BJ (cell line): ENCODE results near the gene ZEB1. TPM values are rescaled to one million over a fixed set of nuclear protein-coding genes. Genes with fewer than 3 reads are reported as not detected.
"Not testable (repeated sequence)": the region's sequence is repeated elsewhere in the genome, so short reads cannot be mapped to it uniquely, and the experiment has no call there.

ENCODE experiments used
- CTCF ChIA-PET: fragments of 350-600 bp; formaldehyde crosslinking; extraction: SDS; loops from one replicate; lab custom pipeline; 2021; ENCODE audit warnings: antibody characterized with exemption, inconsistent platforms; lab: Yijun Ruan, JAX
- POLR2A ChIA-PET: fragments of 300-600 bp; sonication (Branson Sonifier 250); formaldehyde crosslinking; extraction: SDS; loops from one replicate; lab custom pipeline; 2021; ENCODE audit warnings: antibody characterized with exemption; lab: Charles Lee
- DNase-seq: peaks from one replicate; pipeline ENCODE4 v3.0.0-alpha.2; 2011; ENCODE audit warnings: low read depth
- H3K27me3 ChIP-seq: 2 replicates; pipeline ENCODE4 v1.6.0; 2011; ENCODE audit warnings: low read length; ENCODE audit not compliant: control insufficient read depth, insufficient read depth
- H3K36me3 ChIP-seq: 2 replicates; pipeline ENCODE4 v1.5.1; 2011; ENCODE audit warnings: low read length; ENCODE audit not compliant: control insufficient read depth, insufficient read depth
- H3K4me3 ChIP-seq: 2 replicates; pipeline ENCODE4 v1.5.1; 2011; ENCODE audit warnings: low read depth, mild to moderate bottlenecking, control low read depth, low read length
- polyA plus RNA-seq: library from polyadenylated mRNA; depleted of rRNA; stranded (reverse); fragments of >200 nt; gene quantifications from 2 replicates; pipeline ENCODE4 v1.2.3, GENCODE V29; 2011
- TF ChIP-seq, protein P1 (sequence below): IDR thresholded peaks from 2 replicates; pipeline ENCODE4 v1.5.1; 2011; ENCODE audit warnings: low read depth, mild to moderate bottlenecking, control low read depth, inconsistent platforms, low read length, moderate library complexity; ENCODE audit not compliant: insufficient read depth

The ZEB1 gene
- polyA plus RNA-seq, 1 experiment = 22.3 TPM

DNA sequence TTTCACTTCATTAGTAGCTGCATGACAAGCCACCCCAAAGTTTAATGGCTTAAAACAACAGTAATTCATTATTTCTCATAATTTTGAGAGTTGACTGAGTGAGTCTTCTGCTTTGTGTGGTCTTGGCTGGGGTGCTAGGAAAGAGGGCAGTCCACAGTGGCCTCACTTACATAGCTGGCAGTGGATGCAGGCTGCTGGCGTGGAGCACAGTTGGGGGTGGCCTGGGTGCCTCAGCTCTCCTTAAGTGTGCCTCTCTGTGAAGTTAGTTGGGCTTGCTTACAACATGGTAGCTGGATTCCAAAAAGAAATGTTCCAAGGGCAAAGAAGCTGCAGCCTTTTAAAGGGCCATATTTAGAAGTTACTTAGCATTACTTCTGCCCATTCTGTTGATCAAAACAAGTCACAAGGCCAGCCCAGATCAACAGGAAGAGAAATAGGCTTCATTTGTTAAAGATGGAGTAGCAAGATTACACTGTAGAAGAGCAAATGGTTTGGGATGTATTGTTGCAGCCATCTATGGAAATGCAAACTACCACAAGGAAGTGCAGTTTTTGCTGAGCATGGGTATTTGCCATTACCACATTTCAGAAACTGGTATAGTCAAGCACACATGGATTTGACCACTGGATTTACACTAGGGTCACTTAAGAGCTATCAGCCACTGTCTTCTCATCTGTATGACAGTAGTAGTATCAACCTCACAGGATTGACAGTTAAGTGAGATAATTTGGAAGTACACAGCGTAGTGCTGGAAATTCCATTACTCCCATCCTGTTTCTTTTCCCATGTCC is 33.6 kb downstream of the ZEB1 start:
- Histone ChIP-seq H3K27me3 (no peaks in the 10 kb centered on the region), H3K36me3 (no peaks in the 10 kb centered on the region), H3K4me3 (no peak overlapping the region)
- no peak for DNase-seq
- TF ChIP-seq, protein P1, sequence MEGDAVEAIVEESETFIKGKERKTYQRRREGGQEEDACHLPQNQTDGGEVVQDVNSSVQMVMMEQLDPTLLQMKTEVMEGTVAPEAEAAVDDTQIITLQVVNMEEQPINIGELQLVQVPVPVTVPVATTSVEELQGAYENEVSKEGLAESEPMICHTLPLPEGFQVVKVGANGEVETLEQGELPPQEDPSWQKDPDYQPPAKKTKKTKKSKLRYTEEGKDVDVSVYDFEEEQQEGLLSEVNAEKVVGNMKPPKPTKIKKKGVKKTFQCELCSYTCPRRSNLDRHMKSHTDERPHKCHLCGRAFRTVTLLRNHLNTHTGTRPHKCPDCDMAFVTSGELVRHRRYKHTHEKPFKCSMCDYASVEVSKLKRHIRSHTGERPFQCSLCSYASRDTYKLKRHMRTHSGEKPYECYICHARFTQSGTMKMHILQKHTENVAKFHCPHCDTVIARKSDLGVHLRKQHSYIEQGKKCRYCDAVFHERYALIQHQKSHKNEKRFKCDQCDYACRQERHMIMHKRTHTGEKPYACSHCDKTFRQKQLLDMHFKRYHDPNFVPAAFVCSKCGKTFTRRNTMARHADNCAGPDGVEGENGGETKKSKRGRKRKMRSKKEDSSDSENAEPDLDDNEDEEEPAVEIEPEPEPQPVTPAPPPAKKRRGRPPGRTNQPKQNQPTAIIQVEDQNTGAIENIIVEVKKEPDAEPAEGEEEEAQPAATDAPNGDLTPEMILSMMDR = no peak
- POLR2A ChIA-PET = no interaction called here
- CTCF ChIA-PET = interaction anchor here (0.6 kb wide), 1 partner anchor 463 kb away, joined by 3 read pairs; no protein-coding TSS in a partner anchor

GRCh38 chr10:31353574-31353973 is 34.6 kb downstream of the ZEB1 start:
- peak; percentile 36 for DNase-seq
- H3K4me3 ChIP-seq = no peak overlapping the region
- H3K27me3 ChIP-seq = no peaks in the 10 kb centered on the region
- no peaks in the 10 kb centered on the region for H3K36me3 ChIP-seq
- POLR2A ChIA-PET = no interaction called here
- CTCF ChIA-PET = interaction anchor here (0.6 kb wide), 1 partner anchor 462 kb away, joined by 3 read pairs; no protein-coding TSS in a partner anchor
- TF ChIP-seq, protein P1 = 0 out of 2 replicates have a peak, but pooled peaks have one; percentile 11

GRCh38 chr10:31358688-31359330 is 39.8 kb downstream of the ZEB1 start:
- ChIA-PET CTCF (interaction anchor here (1.1 kb wide), 1 partner anchor 28 kb away, joined by 4 read pairs; no protein-coding TSS in a partner anchor), POLR2A (no interaction called here)
- Histone ChIP-seq H3K36me3 (peaks cover 3% of the 10 kb centered on the region), H3K27me3 (no peaks in the 10 kb centered on the region), H3K4me3 (no peak overlapping the region)
- no peak for DNase-seq
- TF ChIP-seq, protein P1 = no peak

GRCh38 chr10:31359979-31360378 is 41.0 kb downstream of the ZEB1 start:
- CTCF ChIA-PET = interaction anchor here (1.2 kb wide), 1 partner anchor 10 kb away, joined by 3 read pairs; no protein-coding TSS in a partner anchor

DNA sequence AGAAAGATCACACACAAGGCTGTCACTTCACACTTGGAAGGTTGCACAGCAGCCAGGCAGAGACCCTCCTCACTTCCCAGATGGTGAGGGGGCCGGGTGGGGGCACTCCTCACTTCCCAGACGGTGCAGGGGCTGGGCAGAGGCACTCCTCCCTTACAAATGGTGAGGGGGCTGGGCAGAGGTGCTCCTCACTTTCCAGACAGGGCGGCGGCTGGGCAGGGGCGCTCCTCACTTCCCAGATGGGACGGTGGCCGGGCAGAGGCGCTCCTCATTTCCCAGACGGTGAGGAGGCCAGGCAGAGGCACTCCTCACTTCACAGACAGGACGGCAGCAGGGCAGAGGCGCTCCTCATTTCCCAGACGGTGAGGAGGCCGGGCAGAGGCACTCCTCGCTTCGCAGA is 42.5 kb downstream of the ZEB1 start:
- H3K27me3 ChIP-seq, CTCF ChIA-PET, H3K36me3 ChIP-seq, POLR2A ChIA-PET, DNase-seq, H3K4me3 ChIP-seq: not testable (repeated sequence)

More at GRCh38 chr10:31359979-31360378, 41.0 kb downstream of the ZEB1 start:
- peaks cover 3% of the 10 kb centered on the region for H3K36me3 ChIP-seq
- POLR2A ChIA-PET = no interaction called here
- no peak for DNase-seq
- no peaks in the 10 kb centered on the region for H3K27me3 ChIP-seq
- TF ChIP-seq, protein P1 = no peak
- no peak overlapping the region for H3K4me3 ChIP-seq
